ENCODE results near the gene GLIS2.

Gene GLIS2

DNA sequence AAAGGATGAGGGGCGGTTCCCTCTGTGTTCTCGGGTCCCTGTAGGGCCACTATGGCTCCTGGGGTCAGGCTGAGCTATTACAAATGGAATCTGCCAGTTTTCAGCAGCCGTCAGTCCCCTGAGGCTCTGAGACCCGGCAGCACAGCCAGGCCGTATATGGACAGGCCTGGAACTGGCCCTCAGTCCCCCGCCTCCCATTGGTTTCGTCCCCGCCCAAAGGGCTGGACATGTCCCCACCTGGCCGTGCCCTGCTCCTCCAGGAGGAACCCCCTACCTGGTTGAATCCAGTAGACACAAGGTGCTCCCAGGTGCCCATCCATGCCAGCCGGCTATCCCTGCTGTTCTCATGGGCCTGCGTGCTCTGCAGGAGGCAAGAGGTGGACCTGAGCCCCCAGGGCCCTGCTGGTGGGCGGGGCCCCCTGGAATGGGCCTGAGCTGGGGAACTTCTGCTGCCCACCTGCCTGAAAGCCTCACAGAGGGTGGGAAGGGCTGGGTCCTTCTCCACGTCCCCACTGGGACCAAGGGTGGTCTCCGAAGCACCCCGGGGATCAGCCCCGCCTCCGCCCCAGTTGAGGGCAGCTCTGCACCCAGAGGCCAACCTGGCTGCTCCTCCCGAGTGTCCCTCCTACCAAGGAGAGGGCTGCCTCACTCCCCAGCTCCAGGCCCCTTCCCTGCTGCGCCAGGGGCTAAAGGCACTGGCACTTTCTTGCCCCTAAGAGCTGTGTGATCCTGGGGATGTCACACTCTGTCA is 72.6 kb downstream of the GLIS2 start:
- no peak for DNase-seq (ENCODE audit: low read depth)
- no peak overlapping the region for H3K4me3 ChIP-seq (ENCODE audit: low read depth, low read length)
- TF ChIP-seq CTCF (IDR thresholded peaks at IDR 0.05; ENCODE audit: low read depth, low read length, missing control alignments) = no peak
- in situ Hi-C loops (cut with HindIII; ENCODE audit: low sequenced_read_pairs) = no loop called here
